HG03342 (cell line): ENCODE data around the gene ZP2.
"Not testable (repeated sequence)": the region's sequence is repeated elsewhere in the genome, so short reads cannot be mapped to it uniquely, and the experiment has no call there.

Source experiments
- ATAC-seq: cut with Tn5 transposase; IDR thresholded peaks from one replicate; pipeline ENCODE4 v1.9.1; 2021; ENCODE audit warnings: mild to moderate bottlenecking, moderate library complexity; ENCODE audit not compliant: unreplicated experiment

Gene ZP2

DNA sequence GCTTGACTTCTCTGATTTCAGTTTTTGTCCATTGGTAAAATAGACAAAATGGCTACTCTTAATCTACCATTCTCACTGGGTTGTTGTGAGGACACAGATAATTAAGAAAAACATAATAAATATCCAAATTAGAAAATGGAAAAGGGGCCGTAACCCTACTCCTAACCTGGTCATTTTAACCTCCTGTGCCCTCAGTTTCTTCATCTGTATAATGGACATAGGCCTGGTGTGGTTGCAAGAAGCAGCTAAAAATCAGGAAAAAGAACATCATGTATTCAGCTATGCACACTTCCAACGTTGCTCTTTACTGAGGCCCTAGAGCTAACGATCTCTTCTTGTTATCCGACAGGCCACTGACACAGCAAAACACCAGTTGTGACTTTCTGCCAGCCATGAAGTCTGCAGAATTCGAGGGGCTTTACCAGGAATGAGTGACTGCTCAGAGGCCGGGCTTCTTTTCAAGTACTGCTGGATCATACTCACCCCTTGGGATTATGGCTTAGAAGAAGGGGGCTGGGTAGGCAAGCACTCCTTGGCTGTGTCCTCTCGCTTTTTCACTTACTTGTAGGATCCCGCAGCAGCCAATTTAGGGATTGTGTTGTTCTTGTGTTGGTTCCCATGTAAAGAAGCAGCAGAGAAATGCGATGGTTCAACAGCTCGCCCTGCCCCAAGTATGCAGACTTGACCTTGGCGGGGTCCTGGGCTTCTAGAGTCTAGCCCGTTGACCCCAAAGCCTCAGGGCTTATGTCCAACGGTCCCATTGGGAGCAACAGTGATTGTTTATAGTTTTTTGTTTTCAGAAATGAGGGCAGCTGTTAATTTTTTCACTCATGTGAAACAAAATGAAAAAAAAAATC lies 32.0 kb downstream of the ZP2 start:
- ATAC-seq, result no peak

DNA sequence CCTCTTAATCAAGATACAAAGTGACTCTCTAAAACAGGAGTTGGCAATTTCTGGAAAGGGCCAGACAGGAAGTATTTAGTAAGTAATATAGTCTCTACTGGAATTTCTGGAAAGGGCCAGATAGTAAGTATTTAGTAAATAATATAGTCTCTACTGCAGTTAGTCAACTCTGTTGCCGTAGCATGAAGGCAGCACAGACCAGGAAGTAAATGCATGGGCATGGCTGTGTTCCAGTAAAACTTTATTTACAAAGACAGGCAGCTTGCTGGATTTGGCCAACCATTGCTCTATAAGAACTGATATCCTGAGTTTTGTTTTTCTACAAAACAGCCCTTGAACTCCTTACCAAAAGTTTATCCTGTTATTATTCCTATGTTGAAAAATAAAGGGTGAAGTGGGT lies 36.0 kb downstream of the ZP2 start:
- no peak for ATAC-seq

DNA sequence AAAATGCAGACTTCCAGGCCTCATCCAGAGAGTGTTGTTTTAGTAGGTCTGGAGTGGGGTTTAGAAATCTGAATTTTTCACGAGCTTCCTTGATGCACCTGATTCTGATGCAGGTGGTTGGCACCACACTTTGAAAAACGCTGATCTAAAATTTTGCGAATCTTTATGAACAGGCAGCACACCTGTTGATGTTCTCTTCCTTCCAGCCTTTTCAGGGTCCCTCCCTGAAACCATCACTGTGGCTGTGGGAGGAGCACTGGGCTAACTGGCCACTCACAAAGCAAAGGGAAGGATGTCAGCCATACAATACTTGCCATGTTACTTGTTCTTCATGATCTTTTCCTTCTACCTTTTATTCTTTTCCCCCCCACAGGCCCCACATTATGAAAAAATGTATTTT lies 38.7 kb downstream of the ZP2 start:
- no peak for ATAC-seq

DNA sequence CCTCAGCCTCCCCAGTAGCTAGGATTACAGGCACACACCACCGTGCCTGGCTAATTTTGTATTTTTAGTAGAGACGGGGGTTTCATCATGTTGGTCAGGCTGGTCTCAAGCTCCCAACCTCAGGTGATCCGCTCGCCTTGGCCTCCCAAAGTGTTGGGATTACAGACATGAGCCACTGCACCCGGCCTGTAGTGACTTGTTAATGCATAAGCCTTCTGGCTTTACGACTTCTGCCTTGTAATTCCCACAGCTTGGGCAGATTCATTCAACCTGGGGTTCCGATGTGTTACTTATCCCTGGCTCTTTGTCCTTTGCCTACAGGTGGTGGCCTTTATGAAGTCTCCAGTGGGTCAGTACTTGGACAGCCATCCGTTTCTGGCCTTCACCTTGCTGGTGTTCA lies 41.3 kb downstream of the ZP2 start:
- not testable (repeated sequence) for ATAC-seq

DNA sequence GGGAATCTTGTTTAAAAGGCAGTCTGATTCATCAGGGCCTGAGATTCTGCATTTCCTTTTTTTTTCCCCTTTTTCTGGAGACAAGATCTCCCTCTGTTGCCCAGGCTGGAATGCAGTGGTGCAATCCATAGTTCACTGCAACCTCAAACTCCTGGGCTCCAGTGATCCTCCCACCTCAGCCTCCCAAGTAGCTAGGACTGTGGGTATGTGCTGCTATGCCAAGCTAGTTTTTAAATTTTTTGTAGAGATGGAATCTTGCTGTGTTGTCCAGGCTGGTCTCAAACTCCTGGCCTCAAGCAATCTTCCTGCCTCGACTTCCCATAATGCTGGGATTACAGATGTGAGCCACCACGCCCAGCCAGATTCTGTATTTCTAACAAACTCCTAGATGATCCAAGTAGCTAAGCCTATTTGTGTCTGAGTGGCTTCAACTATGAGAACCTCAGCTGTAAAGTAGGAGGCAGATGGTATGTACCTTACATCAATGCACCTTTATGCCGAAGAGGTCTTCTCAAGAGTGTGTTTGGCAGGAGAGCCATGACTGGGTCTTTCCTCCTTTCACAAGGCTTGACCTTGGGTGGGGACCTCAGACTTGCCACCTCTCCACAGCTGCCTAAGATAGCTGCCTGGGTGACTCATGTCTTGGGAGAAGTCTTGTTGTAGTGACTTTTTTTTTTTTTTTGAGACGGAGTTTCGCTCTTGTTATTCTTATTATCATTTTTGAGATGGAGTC lies 42.0 kb downstream of the ZP2 start:
- no peak for ATAC-seq

DNA sequence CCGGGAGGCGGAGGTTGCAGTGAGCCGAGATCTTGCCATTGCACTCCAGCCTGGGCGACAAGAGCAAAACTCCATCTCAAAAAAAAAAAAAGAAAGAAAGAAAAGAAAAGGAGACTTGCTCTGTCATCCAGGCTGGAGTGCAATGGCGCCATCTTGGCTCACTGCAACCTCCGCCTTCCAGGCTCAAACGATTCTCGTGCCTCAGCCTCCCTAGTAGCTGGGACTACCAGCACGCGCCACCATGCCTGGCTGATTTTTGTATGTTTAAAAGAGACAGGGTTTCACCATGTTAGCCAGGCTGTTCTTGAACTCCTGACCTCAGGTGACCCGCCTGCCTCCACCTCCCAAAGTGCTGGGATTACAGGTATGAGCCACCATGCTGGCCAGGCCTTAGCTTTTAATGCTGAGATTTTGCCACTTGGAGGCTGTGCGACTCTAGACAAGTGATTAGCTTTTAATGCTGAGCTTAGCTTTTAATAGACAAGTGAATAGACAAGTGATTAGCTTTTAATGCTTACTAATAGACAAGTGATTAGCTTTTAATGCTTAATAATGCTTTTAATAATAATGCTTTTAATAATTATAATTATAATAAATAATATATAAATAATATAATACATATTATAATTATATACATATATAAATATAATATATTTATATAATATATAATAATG lies 43.3 kb downstream of the ZP2 start:
- ATAC-seq, result no peak

DNA sequence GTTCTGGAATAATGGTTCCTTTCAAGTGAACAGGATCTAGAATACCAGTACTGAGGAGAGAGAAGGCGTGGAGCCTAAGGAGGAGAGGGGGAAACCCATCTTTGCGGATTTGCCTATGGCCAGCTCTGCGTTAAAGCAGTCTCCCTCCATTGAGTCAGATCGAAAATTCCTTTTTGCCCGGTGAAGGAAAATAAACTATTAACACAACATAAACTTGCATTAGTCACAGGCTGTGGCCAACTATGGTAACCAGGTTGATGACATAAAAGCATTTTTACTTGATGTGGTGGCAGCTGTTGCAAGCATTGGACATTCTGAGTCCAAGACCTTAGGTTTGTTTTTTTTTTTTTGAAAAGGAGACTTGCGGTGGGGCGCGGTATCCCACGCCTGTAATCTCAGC lies 44.0 kb downstream of the ZP2 start:
- ATAC-seq, result no peak

DNA sequence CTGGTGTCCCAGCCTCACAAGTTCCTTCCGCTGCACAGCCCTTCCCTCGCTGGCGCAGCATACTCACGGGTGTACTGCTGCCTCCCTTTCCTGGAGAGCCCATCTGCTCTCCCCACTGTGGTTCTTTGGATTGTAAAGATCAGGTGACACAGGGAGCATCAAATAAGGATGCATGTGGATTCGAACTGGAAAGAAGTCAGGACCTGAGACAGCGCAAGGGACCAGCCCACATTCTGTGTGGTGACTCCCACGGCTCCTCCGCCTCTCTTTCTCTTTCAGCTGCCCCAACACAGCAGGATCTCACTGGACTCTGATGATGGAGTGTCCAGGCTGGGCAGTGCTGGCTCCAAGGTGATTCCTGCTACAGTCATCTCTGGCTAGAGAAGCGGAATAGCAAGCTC lies 44.8 kb downstream of the ZP2 start:
- no peak for ATAC-seq

DNA sequence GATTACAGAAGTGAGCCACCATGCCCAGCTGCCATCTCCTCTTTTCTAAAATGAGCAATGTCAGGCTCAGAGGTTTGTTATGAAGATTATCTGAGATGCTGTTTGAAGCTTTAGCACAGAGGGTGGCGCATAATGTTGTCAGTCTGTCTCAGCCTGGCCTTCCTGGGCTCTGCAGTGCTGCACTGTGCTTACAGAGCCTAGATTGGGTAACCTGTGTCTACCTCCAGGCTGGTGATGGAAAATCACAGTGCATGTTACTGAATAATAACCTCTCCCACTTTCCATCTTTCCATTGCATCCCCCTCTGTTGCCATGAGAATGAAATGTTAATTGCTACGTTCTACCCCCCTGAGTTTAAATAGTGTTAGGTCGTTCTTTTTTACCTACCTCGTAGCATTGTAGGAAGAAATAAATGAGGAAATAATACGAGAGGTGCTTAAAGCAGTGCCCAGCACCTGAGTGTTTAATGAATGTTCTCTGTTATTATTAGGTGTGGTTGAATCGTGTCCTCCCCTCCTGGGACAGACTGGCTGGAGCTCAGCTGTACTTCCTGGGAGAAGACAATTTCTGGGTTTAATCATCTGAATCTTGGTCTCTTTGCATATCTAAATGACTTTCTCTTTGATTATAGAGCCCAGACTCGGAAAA lies 46.7 kb downstream of the ZP2 start:
- no peak for ATAC-seq

DNA sequence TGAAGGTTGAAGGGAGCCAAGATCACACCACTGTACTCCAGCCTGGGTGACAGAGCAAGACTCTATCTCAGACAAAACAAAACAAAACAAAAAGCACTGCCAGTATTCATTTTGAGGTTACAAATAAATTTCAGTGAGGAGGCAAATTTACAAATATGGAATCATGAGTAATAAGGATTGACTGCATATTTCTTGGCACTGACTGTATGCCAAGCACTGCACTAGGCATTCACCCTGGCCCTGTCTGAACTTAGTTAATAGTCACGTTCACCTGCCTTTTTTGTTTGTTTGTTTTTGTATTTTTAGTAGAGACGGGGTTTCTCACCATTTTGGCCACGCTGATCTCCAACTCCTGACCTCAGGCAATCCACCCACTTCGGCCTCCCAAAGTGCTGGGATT lies 47.8 kb downstream of the ZP2 start:
- no peak for ATAC-seq

DNA sequence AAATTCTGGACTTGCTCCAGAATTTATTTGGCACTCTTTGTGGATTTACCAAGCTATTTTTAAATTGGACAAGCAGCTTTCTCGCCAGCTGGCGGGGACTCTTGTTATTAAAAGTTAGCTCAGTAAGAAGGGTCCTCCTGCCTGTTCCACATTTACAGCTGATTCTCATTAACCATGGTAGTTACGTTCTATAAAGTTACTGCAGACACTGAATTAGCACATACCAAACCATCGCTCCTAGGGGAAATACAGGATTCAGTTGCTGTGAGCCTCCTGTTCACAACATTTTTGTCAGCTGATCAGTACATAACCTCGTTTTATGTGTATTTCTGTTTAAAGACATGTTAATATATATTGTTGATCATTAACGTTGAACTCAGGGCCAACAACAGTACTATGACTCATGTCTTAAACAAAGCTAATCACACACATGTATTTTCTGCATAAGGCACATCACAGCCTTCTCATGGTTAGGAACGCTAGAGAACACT lies 48.7 kb downstream of the ZP2 start:
- ATAC-seq, result no peak

DNA sequence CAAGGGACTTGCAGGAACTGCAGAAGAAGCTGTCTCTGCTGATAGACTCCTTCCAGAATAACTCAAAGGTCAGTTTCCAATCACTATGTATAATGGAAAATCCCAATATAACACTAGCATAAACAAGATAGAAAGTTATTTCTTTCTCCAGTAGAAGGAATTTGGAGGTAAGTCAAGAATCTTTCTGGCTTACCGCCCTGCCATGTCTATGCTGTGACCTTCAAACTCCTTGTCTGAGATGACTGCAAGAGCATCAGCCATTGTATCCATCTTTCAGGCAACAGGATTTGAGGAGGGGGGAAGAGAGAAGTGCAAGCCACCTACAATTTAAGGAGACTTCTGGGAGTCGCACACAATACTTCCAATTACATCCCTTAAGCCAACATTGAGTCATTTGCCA lies 50.2 kb downstream of the ZP2 start:
- no peak for ATAC-seq

DNA sequence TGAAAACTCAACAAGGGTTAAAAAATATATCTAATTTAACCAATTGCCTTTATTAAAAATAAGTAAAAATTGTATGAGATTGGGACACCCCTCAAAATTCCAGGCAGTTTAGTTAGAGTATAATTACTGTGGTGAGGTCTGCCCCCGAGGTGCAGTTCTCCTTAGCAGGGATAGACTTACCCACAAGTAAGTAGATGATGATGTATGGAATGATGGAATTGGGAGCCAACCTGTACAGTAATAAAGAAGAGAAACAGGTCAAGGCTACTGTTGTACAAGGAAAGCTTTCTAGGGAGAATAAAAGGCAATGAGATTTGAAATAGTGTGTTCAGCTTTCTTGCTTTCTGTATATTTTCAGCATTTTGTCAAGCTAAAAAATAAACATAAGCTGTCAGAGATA lies 51.1 kb downstream of the ZP2 start:
- no peak for ATAC-seq

DNA sequence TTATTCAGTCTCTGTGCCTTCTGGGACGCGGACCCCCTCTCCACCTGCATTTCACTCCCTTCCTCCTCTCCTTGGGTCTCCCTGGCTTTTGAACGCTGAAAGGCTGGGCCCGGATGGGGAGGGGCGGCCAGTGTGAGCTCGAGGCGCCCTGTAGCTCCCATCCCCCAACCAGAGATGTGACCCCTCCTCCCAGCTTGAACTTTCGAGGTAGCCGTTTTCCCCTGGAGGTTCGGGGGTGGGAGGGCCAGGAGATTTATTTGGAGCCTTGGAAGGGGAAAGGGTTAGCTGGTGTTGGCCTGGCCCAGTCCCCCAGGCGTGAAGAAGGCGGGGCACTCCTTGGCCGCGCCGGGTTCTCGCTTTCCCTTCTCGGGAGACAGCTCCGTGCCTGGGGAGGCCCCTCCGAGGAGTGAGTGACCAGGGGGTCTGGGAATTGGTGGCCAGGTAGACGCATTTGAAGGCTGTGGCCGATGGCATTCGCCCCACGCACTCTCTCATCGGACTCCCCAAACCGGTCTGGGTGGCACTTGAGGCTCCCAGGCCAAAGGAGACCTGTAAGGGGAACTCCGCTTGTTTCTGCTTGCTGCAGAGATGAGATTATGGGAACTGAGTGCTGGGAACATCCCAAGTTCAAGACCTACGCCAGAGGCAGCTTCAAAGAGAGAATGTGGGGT lies 52.0 kb downstream of the ZP2 start:
- ATAC-seq, result no peak

DNA sequence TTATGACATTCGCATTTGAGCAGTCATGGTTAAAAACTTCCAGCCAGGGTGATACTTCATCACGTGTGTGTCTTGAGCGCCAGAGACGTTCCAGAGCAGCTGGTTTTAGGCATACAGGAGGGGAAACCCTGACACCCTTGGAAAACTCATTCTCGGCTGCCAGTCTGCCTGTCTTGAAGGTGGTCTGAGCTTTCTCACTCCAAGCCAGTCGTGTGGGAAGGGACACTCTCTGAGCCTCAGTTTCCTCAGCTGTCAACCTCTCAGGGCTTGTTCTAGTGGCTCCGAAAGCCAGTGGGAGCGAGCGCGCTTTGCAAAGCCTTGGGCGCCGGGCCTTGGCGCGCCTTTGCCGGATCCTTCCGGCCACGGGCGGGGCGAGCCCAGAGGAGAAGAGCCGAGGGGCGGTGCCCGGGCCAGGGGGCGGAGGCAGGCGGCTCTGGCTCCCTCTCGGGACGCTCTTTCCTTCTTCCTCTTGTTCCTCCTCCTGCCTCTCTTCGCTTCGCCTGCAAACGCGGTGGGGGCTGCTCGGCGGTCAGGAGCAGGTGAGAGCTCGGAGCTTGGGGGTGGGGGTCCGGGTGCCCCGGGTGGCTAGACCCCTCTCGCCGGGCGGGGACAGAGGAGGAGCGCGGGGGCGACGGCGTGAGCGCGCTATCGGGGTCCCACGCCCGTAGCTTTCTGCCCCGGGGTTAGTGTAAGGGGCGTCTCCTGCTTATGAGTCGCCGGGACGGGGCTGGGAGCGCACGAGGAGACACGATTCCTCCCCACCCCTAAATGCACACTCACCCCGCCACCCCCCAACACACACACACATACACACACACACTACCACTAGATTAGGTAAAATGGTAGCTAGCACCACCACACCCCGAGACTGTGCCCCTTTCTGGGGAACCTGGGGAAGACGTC lies 52.9 kb downstream of the ZP2 start, which contains the start of gene LDAF1:
TSS of gene LDAF1 (plus strand) at position 467 of the 903 bp plus-strand sequence. CDS start 2,509 bp downstream, outside the sequence.
- ATAC-seq, result peak; percentile 83

DNA sequence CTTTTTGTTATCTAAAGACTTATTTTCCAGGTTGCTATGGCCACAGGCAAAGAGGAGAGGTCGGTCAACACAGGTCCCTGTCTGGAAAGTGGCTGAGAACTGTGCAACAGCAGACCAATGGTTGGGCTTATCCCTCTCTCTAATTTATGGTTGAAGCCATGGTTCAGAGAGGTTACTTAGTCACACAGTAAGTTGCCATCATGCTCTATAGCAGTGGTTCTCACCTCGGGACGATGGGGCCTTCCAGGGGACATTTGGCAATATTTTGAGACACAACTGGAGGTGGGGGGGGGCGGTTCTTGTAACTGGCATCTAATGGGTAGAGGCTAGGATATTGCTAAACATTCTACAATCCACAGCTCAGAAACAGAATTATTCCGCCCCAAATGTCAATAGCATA lies 53.7 kb downstream of the ZP2 start:
- ATAC-seq, result no peak

DNA sequence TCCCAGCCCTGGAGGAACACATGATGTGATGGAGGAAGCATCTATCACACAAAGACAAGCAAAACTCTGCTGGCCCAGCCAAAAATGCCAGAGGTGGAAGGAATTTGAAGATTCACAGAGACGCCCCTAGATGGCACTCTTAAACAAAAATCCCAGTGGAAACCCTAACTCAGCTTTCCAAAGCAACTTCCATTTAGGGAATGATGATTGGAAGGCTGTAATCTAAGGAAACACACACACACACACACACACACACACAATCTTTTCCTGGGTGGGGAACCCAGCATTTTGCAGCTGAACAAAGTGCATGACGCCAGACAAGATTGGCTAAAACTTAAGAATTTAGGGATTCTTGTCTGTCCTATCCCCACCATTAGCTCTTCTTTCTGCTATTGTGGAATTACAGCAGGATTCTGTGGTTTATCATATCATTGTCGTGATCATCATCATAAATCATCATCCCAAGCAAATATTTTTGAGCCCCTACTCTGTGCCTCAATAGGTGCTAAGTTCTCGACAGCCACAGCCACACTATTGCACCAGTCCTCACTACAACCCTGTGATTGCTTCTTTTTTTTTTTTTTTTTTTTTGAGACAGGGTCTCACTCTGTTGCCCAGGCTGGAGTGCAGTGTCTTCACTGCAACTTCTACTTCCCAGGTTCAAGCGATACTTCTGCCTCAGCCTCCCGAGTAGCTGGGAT lies 54.5 kb downstream of the ZP2 start:
- ATAC-seq, result no peak

DNA sequence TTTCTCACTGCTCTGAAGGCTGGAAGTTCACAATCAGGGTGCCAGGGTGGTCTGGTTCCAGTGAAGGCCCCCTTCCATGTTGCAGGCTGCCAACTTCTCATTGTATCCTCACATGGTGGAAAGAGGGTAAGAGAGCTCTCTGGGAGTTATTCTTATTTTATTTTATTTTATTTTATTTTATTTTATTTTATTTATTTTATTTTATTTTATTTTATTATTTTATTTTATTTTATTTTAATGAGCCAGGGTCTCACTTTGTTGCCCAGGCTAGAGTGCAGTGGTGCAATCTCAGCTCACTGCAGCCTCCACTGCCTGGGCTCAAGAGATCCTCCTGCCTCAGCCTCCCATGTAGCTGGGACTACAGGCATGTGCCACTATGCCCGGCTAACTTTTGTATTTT lies 55.4 kb downstream of the ZP2 start:
- ATAC-seq, result not testable (repeated sequence)
